SK-N-MC (cell line): ENCODE data around the gene PCNA.

ENCODE experiments used
- EZH2 ChIP-seq: fragments of 200-600 bp; sonication (generic); IDR thresholded peaks from one replicate; pipeline ENCODE4 v1.6.1; 2017; ENCODE audit warnings: antibody characterized with exemption
- POLR2AphosphoS5 ChIP-seq: IDR thresholded peaks from 2 replicates; pipeline ENCODE4 v1.6.1; 2012; ENCODE audit warnings: mild to moderate bottlenecking, low read depth, low read length, borderline replicate concordance

- TF ChIP-seq POLR2AphosphoS5 (no peak), EZH2 (no peak)
Observed at GRCh38 chr20:5114403-5114802, 5.4 kb downstream of the PCNA start.
